Astrocyte of the spinal cord (primary cell): Measurements from ENCODE around the gene LZTS2.

ENCODE experiments used
- DNase-seq: peaks from one replicate; pipeline ENCODE4 v3.0.0; 2011; ENCODE audit warnings: low read depth, low spot score
- H3K4me3 ChIP-seq: 2 replicates; pipeline ENCODE4 v1.5.1; 2011; ENCODE audit warnings: low read depth, mild to moderate bottlenecking, low read length, moderate library complexity
- CTCF ChIP-seq: IDR thresholded peaks from 2 replicates; pipeline ENCODE4 v1.5.1; 2012; ENCODE audit warnings: low read depth, mild to moderate bottlenecking, low read length, inconsistent platforms
- in situ Hi-C: cut with HindIII; loops from 2 replicates; pipeline ENCODE4 v1.10.0; 2017; ENCODE audit warnings: low sequenced_read_pairs

LZTS2 gene

GRCh38 chr10:101035314-101035713, 35.7 kb downstream of the LZTS2 start:
- in situ Hi-C loops: no loop called here
- DNase-seq: no peak
- no peak overlapping the region for H3K4me3 ChIP-seq
- no peak for TF ChIP-seq CTCF

GRCh38 chr10:101035916-101036702, 36.5 kb downstream of the LZTS2 start:
- DNase-seq: no peak
- H3K4me3 ChIP-seq: no peak overlapping the region
- TF ChIP-seq CTCF: no peak
- in situ Hi-C loops: no loop called here

- no peak for DNase-seq
- in situ Hi-C loops: no loop called here
- TF ChIP-seq CTCF: no peak
- no peak overlapping the region for H3K4me3 ChIP-seq
These were observed 37.1 kb downstream of the LZTS2 start for GRCh38 chr10:101036726-101037125.

GRCh38 chr10:101038484-101038883, 38.9 kb downstream of the LZTS2 start:
- in situ Hi-C loops: no loop called here
- TF ChIP-seq CTCF: no peak
- H3K4me3 ChIP-seq: no peak overlapping the region
- no peak for DNase-seq

GRCh38 chr10:101040061-101040460, 40.5 kb downstream of the LZTS2 start:
- TF ChIP-seq CTCF: no peak
- H3K4me3 ChIP-seq: no peak overlapping the region
- no peak for DNase-seq
- in situ Hi-C loops: no loop called here

GRCh38 chr10:101040851-101041250, 41.2 kb downstream of the LZTS2 start:
- H3K4me3 ChIP-seq: no peak overlapping the region
- no peak for TF ChIP-seq CTCF
- in situ Hi-C loops: no loop called here
- DNase-seq: no peak
